Measurements from ENCODE around the gene COL25A1.

GRCh38 chr4:108971473-108971872 lies 331.0 kb downstream of the COL25A1 start:
- no peak for TF ChIP-seq CTCF (conservative IDR thresholded peaks at IDR 0.05)
- no peak for TF ChIP-seq ZFX (IDR thresholded peaks at IDR 0.05)
